GM18502 (cell line): ENCODE measurements around the gene CREBZF.
"Not testable (repeated sequence)": the region's sequence is repeated elsewhere in the genome, so short reads cannot be mapped to it uniquely, and the experiment has no call there.

Experiments
- ATAC-seq: cut with Tn5 transposase; IDR thresholded peaks from one replicate; pipeline ENCODE4 v1.9.1; 2021; ENCODE audit warnings: mild to moderate bottlenecking; ENCODE audit not compliant: unreplicated experiment, poor library complexity

CREBZF gene

GRCh38 chr11:85672105-85672902 is 7.4 kb upstream of the CREBZF start:
- ATAC-seq, result no peak

- ATAC-seq, result not testable (repeated sequence)
Measured at GRCh38 chr11:85670949-85671663, 6.2 kb upstream of the CREBZF start.

GRCh38 chr11:85668157-85668556 is 3.2 kb upstream of the CREBZF start:
- no peak for ATAC-seq

- no peak for ATAC-seq
Measured at GRCh38 chr11:85666687-85667086, 1.8 kb upstream of the CREBZF start.

GRCh38 chr11:85665733-85666132 is 804 bp upstream of the CREBZF start:
- no peak for ATAC-seq

GRCh38 chr11:85663753-85664614 is 945 bp downstream of the CREBZF start:
- peak; percentile 72 for ATAC-seq

GRCh38 chr11:85663080-85663752 is 1.7 kb downstream of the CREBZF start:
- ATAC-seq, result no peak

- no peak for ATAC-seq
Measured at GRCh38 chr11:85661972-85662664, 2.8 kb downstream of the CREBZF start.

GRCh38 chr11:85658180-85658579 is 6.7 kb downstream of the CREBZF start:
- no peak for ATAC-seq

GRCh38 chr11:85656777-85657176 is 8.2 kb downstream of the CREBZF start:
- no peak for ATAC-seq

- ATAC-seq, result not testable (repeated sequence)
Measured at GRCh38 chr11:85654343-85654742, 10.6 kb downstream of the CREBZF start.

GRCh38 chr11:85652786-85653447 is 12.0 kb downstream of the CREBZF start:
- no peak for ATAC-seq

GRCh38 chr11:85651118-85651517 is 13.8 kb downstream of the CREBZF start:
- no peak for ATAC-seq

- peak; percentile 100 for ATAC-seq
Measured at GRCh38 chr11:85647604-85648299, 17.2 kb downstream of the CREBZF start, which contains the start of gene TMEM126A. TSS of gene TMEM126A (plus strand) at chr11:85647967. CDS start at chr11:85650256, 2,289 bp downstream.

GRCh38 chr11:85647078-85647477 is 17.9 kb downstream of the CREBZF start:
- no peak for ATAC-seq

- ATAC-seq, result no peak
Measured at GRCh38 chr11:85643191-85643614, 21.7 kb downstream of the CREBZF start.

- no peak for ATAC-seq
Measured at GRCh38 chr11:85634747-85635146, 30.2 kb downstream of the CREBZF start.

GRCh38 chr11:85628771-85629341 is 36.1 kb downstream of the CREBZF start:
- peak; percentile 11 for ATAC-seq
